SKM-1 (cell line): ENCODE data around the gene C6orf15.

Source experiments
- DNase-seq: peaks from one replicate; lab custom pipeline; 2025; ENCODE audit not compliant: unreplicated experiment; lab: John Stamatoyannopoulos, UW

C6orf15 gene

GRCh38 chr6:31112478-31112877 is at the start of gene C6orf15:
TSS of gene C6orf15 (minus strand) at chr6:31112575. CDS start at chr6:31112555, 20 bp downstream.
- DNase-seq, result no peak

- no peak for DNase-seq
Measured at GRCh38 chr6:31161216-31162126, 49.1 kb upstream of the C6orf15 start.

- no peak for DNase-seq
Measured at GRCh38 chr6:31158863-31159855, 46.8 kb upstream of the C6orf15 start.

- peak; percentile 98 for DNase-seq
Measured at GRCh38 chr6:31158140-31158862, 45.9 kb upstream of the C6orf15 start, which contains the start of gene TCF19. TSS of gene TCF19 (plus strand) at chr6:31158589. CDS start at chr6:31159470, 881 bp downstream.

- no peak for DNase-seq
Measured at GRCh38 chr6:31157513-31158139, 45.3 kb upstream of the C6orf15 start, which contains the start of gene CCHCR1. TSS of gene CCHCR1 (minus strand) at chr6:31157802. CDS start at chr6:31157600, 202 bp downstream.

- no peak for DNase-seq
Measured at GRCh38 chr6:31156641-31157040, 44.3 kb upstream of the C6orf15 start.

- no peak for DNase-seq
Measured at GRCh38 chr6:31154436-31154835, 42.1 kb upstream of the C6orf15 start.

- no peak for DNase-seq
Measured at GRCh38 chr6:31152781-31153180, 40.4 kb upstream of the C6orf15 start.

- no peak for DNase-seq
Measured at GRCh38 chr6:31149827-31150447, 37.6 kb upstream of the C6orf15 start.

GRCh38 chr6:31145386-31145785 is 33.0 kb upstream of the C6orf15 start:
- DNase-seq, result no peak

- no peak for DNase-seq
Measured at GRCh38 chr6:31144970-31145340, 32.6 kb upstream of the C6orf15 start.

- DNase-seq, result no peak
Measured at GRCh38 chr6:31144296-31144969, 32.1 kb upstream of the C6orf15 start.

- no peak for DNase-seq
Measured at GRCh38 chr6:31143148-31143547, 30.8 kb upstream of the C6orf15 start.

GRCh38 chr6:31142361-31142761 is 30.0 kb upstream of the C6orf15 start:
- DNase-seq, result no peak

- DNase-seq, result no peak
Measured at GRCh38 chr6:31140643-31141042, 28.3 kb upstream of the C6orf15 start.

GRCh38 chr6:31139599-31139998 is 27.2 kb upstream of the C6orf15 start:
- DNase-seq, result no peak

- DNase-seq, result no peak
Measured at GRCh38 chr6:31138982-31139381, 26.6 kb upstream of the C6orf15 start, which contains the start of gene PSORS1C2. TSS of gene PSORS1C2 (minus strand) at chr6:31139066. CDS start at chr6:31139026, 40 bp downstream.

- no peak for DNase-seq
Measured at GRCh38 chr6:31135710-31136109, 23.3 kb upstream of the C6orf15 start.

- DNase-seq, result no peak
Measured at GRCh38 chr6:31132806-31133205, 20.4 kb upstream of the C6orf15 start.
